ENCODE results near the gene KANSL1L.

KANSL1L gene

GRCh38 chr2:210000464-210001324, 170.5 kb downstream of the KANSL1L start:
- no peak for DNase-seq (ENCODE audit: low spot score)

- DNase-seq (ENCODE audit: low spot score), result no peak
Measured at GRCh38 chr2:209998596-209998995, 172.6 kb downstream of the KANSL1L start.

GRCh38 chr2:209993968-209994367, 177.2 kb downstream of the KANSL1L start:
- DNase-seq (ENCODE audit: low spot score), result no peak

- DNase-seq (ENCODE audit: low spot score), result no peak
Measured at GRCh38 chr2:209990838-209991237, 180.4 kb downstream of the KANSL1L start.

- DNase-seq (ENCODE audit: low spot score), result no peak
Measured at GRCh38 chr2:209988010-209988409, 183.2 kb downstream of the KANSL1L start.

- DNase-seq (ENCODE audit: low spot score), result no peak
Measured at GRCh38 chr2:209986415-209986814, 184.8 kb downstream of the KANSL1L start.

GRCh38 chr2:209985874-209986273, 185.3 kb downstream of the KANSL1L start:
- DNase-seq (ENCODE audit: low spot score), result no peak

- no peak for DNase-seq (ENCODE audit: low spot score)
Measured at GRCh38 chr2:209984291-209984690, 186.9 kb downstream of the KANSL1L start.

GRCh38 chr2:209977386-209978239, 193.6 kb downstream of the KANSL1L start:
- peak; percentile 35 for DNase-seq (ENCODE audit: low spot score)

- no peak for DNase-seq (ENCODE audit: low spot score)
Measured at GRCh38 chr2:209976698-209977385, 194.4 kb downstream of the KANSL1L start.

- no peak for DNase-seq (ENCODE audit: low spot score)
Measured at GRCh38 chr2:209974576-209974975, 196.6 kb downstream of the KANSL1L start.

- no peak for DNase-seq (ENCODE audit: low spot score)
Measured at GRCh38 chr2:209973328-209973727, 197.9 kb downstream of the KANSL1L start.
